Type B pancreatic cell (in vitro differentiated cells): Measurements from ENCODE around the gene GMPPA. TPM values are rescaled to one million over a fixed set of nuclear protein-coding genes. Genes with fewer than 3 reads are reported as not detected.

ENCODE experiments used
- DNase-seq: peaks from one replicate; pipeline ENCODE4 v3.0.0; 2021; ENCODE audit warnings: mixed read lengths; ENCODE audit not compliant: unreplicated experiment; ENCODE audit errors: extremely low spot score
- H3K27ac Mint-ChIP-seq: 2 replicates; pipeline ENCODE4 v1.8.0; 2021; ENCODE audit warnings: mild to moderate bottlenecking, mixed read lengths
- H3K27me3 Mint-ChIP-seq: 2 replicates; pipeline ENCODE4 v1.8.0; 2021; ENCODE audit warnings: mixed read lengths
- H3K36me3 Mint-ChIP-seq: 2 replicates; pipeline ENCODE4 v1.8.0; 2021; ENCODE audit warnings: mixed read lengths
- H3K4me1 Mint-ChIP-seq: one replicate; pipeline ENCODE4 v1.8.0; 2021; ENCODE audit warnings: mixed read lengths; ENCODE audit not compliant: unreplicated experiment
- H3K4me3 Mint-ChIP-seq: 2 replicates; pipeline ENCODE4 v1.8.0; 2021; ENCODE audit warnings: mild to moderate bottlenecking, mixed read lengths
- H3K9me3 Mint-ChIP-seq: 2 replicates; pipeline ENCODE4 v1.8.0; 2021; ENCODE audit warnings: mixed read lengths
- total RNA-seq: library from RNA; stranded (reverse); gene quantifications from 2 replicates; pipeline ENCODE4 v1.2.1, GENCODE V29; 2021; ENCODE audit warnings: low replicate concordance
- TF ChIP-seq, protein P1 (sequence below): fragments of 200-600 bp; sonication (generic); conservative IDR thresholded peaks from 2 replicates; pipeline ENCODE4 v1.5.0; 2021; ENCODE audit warnings: antibody characterized with exemption, mild to moderate bottlenecking

The GMPPA gene
- total RNA-seq, 1 donor from 2014 or later: 34.4 TPM

DNA sequence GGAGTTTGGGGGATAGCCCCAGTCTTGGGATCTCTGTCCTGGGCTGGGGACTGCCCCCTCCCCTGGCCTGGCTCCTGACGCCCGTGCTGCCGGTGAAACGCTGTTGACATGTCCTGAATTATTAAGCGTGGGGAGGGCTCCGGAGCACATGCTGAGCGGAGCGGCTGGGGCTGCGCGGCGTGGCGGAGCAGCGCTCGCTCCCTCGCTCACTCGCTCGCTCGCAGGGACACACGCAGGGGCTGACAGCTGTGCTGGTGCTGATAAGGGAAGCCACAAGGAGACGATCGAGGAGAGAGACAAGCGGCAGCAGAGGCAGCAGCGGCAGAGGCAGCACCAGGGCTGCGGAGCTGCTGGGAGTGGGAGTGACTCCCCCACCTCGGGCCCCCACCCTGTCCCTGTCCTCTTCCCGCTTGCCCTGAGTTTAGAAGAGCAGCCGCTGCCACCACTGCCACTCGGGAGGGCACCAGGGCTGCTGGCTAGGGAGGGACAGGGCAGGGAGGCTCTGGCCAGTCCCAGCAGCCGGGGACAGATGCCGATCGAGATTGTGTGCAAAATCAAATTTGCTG lies 15.6 kb downstream of the GMPPA start, which contains the start of gene ASIC4:
Gene ASIC4, plus strand, starts transcription at position 287 of the 566 bp plus-strand sequence. Its CDS starts 243 bp downstream, at position 530.
- Mint-ChIP-seq H3K4me1 (peaks cover 56% of the 10 kb centered on the region), H3K9me3 (no peaks in the 10 kb centered on the region), H3K27ac (peak within 1 kb of the TSS; percentile 39), H3K36me3 (no peaks in the 10 kb centered on the region), H3K27me3 (peaks cover 83% of the 10 kb centered on the region), H3K4me3 (peak within 1 kb of the TSS; percentile 76)
- TF ChIP-seq, protein P1, sequence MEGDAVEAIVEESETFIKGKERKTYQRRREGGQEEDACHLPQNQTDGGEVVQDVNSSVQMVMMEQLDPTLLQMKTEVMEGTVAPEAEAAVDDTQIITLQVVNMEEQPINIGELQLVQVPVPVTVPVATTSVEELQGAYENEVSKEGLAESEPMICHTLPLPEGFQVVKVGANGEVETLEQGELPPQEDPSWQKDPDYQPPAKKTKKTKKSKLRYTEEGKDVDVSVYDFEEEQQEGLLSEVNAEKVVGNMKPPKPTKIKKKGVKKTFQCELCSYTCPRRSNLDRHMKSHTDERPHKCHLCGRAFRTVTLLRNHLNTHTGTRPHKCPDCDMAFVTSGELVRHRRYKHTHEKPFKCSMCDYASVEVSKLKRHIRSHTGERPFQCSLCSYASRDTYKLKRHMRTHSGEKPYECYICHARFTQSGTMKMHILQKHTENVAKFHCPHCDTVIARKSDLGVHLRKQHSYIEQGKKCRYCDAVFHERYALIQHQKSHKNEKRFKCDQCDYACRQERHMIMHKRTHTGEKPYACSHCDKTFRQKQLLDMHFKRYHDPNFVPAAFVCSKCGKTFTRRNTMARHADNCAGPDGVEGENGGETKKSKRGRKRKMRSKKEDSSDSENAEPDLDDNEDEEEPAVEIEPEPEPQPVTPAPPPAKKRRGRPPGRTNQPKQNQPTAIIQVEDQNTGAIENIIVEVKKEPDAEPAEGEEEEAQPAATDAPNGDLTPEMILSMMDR: no peak
- no peak for DNase-seq

GRCh38 chr2:219514836-219515235 lies 16.1 kb downstream of the GMPPA start:
- TF ChIP-seq, protein P1: no peak

DNA sequence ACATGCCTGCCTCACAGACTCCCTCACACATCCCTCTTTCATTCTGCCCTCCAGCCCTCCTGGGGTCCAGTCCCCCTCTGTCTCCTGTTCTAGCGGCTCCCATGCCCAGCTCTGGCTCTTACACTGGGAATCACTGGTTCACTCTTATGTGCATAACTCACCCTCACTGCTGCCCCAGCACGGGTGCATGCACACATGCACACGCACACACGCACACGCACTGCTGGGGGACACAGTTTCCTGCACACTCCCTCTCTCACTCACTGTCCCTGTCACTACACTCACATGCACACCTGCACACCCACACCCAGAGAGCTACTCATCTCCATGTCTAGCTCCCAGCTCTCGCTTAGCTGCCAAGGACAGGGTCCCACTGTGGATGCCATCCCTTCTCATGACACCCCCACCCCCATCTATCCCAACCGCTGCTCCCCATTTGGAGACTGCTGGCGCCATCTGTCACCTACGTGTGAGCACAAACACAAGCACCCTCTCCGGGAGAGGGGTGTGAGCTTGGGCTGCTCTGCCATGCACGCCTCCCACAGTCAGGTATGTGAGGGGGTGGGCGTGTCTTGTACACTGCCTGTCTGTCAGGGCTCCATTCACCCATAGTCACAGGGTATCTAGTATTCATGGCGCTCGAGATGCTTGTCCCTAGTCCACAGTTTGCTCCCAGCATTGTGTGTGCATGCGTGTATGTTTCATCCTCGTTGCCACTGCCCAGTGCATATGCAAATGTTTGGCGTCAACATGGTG lies 17.4 kb downstream of the GMPPA start:
- H3K9me3 Mint-ChIP-seq: no peaks in the 10 kb centered on the region
- peaks cover 57% of the 10 kb centered on the region for H3K4me1 Mint-ChIP-seq
- peak overlapping the region; percentile 3 for H3K4me3 Mint-ChIP-seq
- H3K27ac Mint-ChIP-seq: no peak overlapping the region
- TF ChIP-seq, protein P1: no peak
- H3K36me3 Mint-ChIP-seq: no peaks in the 10 kb centered on the region
- no peak for DNase-seq
- H3K27me3 Mint-ChIP-seq: peaks cover 78% of the 10 kb centered on the region

More at GRCh38 chr2:219514836-219515235, 16.1 kb downstream of the GMPPA start:
- Mint-ChIP-seq H3K4me3 (no peak overlapping the region), H3K27me3 (peaks cover 81% of the 10 kb centered on the region), H3K27ac (no peak overlapping the region), H3K4me1 (peaks cover 54% of the 10 kb centered on the region), H3K36me3 (no peaks in the 10 kb centered on the region), H3K9me3 (no peaks in the 10 kb centered on the region)
- no peak for DNase-seq

GRCh38 chr2:219516888-219517287 lies 18.2 kb downstream of the GMPPA start:
- H3K4me3 Mint-ChIP-seq: no peak overlapping the region
- peaks cover 81% of the 10 kb centered on the region for H3K27me3 Mint-ChIP-seq
- H3K27ac Mint-ChIP-seq: peak overlapping the region; percentile 34
- no peaks in the 10 kb centered on the region for H3K36me3 Mint-ChIP-seq
- no peak for DNase-seq
- H3K4me1 Mint-ChIP-seq: peaks cover 65% of the 10 kb centered on the region
- TF ChIP-seq, protein P1: no peak
- H3K9me3 Mint-ChIP-seq: no peaks in the 10 kb centered on the region

GRCh38 chr2:219517954-219518778 lies 19.5 kb downstream of the GMPPA start:
- H3K4me3 Mint-ChIP-seq: peak overlapping the region; percentile 9
- H3K4me1 Mint-ChIP-seq: peaks cover 61% of the 10 kb centered on the region
- no peak overlapping the region for H3K27ac Mint-ChIP-seq
- H3K36me3 Mint-ChIP-seq: no peaks in the 10 kb centered on the region
- peaks cover 76% of the 10 kb centered on the region for H3K27me3 Mint-ChIP-seq
- no peaks in the 10 kb centered on the region for H3K9me3 Mint-ChIP-seq
- DNase-seq: no peak
- TF ChIP-seq, protein P1: no peak
